Measurements from ENCODE around the gene DHX57. TPM values are rescaled to one million over a fixed set of nuclear protein-coding genes. Genes with fewer than 3 reads are reported as not detected.
"Not testable (repeated sequence)": the region's sequence is repeated elsewhere in the genome, so short reads cannot be mapped to it uniquely, and the experiment has no call there.

The DHX57 gene
- total RNA-seq, 2 experiments from 2014 or later = 10.8 to 12.5 TPM

DNA sequence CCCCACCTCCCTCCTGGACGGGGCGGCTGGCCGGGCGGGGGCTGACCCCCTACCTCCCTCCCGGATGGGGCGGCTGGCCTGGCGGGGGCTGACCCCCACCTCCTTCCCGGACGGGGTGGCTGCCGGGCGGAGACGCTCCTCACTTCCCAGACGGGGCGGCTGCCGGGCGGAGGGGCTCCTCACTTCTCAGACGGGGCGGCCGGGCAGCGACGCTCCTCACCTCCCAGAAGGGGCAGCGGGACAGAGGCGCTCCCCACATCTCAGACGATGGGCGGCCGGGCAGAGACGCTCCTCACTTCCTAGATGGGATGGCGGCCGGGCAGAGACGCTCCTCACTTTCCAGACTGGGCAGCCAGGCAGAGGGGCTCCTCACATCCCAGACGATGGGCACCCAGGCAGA, 119.8 kb downstream of the DHX57 start:
- intact Hi-C loops (cut with micrococcal nuclease) = loop anchor here (10.0 kb wide), 1 partner anchor 679 kb away; the partner anchor contains the start of gene MAP4K3

DNA sequence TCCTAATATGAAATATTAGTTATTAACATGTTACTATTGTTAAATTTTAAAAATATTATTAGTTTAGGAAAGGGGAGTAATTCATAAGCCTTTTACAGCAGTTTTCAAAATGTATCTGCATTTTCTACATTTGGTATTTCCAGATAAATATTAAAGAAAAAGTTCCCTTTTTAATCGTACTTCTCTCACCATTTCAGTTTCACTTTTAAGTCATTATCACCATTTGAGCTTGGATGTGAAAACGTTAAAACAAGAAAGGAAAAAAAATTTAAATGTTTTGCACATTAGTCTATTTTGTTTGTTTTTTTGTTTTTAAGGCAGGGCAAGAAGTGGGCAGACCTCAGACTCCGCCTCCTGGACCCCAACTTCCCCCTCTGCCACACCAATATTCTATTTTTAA, 121.2 kb downstream of the DHX57 start:
- no peaks in the 10 kb centered on the region for H3K9me3 Mint-ChIP-seq
- peak overlapping the region; percentile 65 for H3K27ac Mint-ChIP-seq
- peak overlapping the region; percentile 54 for H3K4me3 Mint-ChIP-seq
- DNase-seq = no peak
- intact Hi-C loops (cut with micrococcal nuclease) = loop anchor here (5.0 to 10.0 kb wide), 2 partner anchors 463 to 680 kb away; partner anchors contain the start of gene MAP4K3
- peaks cover 3% of the 10 kb centered on the region for H3K27me3 Mint-ChIP-seq (ENCODE audit: low read depth)
- H3K4me1 Mint-ChIP-seq (ENCODE audit: low read depth) = peaks cover 19% of the 10 kb centered on the region
- peaks cover 16% of the 10 kb centered on the region for H3K36me3 Mint-ChIP-seq (ENCODE audit: low read depth)
- CTCF ChIA-PET = no interaction called here

More for the DNA sequence above, 119.8 kb downstream of the DHX57 start:
- H3K27ac Mint-ChIP-seq; H3K36me3 Mint-ChIP-seq (ENCODE audit: low read depth); H3K27me3 Mint-ChIP-seq (ENCODE audit: low read depth); H3K4me3 Mint-ChIP-seq; H3K9me3 Mint-ChIP-seq; DNase-seq; CTCF ChIA-PET: not testable (repeated sequence)
- peaks cover 15% of the 10 kb centered on the region for H3K4me1 Mint-ChIP-seq (ENCODE audit: low read depth)

DNA sequence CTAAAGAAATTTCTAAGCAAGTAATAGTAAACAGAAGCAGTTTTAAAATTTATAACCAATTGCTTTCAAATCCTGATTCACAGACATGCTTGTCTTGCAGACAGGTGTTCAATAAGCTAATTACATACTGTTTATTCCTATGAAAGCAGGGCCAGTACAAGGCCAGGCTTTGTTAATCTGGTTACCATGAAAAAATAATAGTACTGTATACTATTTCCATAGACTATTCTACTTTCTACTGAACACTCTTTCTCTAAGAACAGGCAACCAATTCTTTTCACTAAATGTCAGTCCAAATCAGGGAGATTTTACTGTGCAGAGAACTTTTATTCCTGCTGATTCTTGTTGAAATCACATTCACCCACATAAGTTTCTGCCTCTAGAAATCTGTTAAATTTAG, 121.7 kb downstream of the DHX57 start:
- intact Hi-C loops (cut with micrococcal nuclease) = loop anchor here (5.0 to 10.0 kb wide), 2 partner anchors 463 to 681 kb away; partner anchors contain the start of gene MAP4K3

DNA sequence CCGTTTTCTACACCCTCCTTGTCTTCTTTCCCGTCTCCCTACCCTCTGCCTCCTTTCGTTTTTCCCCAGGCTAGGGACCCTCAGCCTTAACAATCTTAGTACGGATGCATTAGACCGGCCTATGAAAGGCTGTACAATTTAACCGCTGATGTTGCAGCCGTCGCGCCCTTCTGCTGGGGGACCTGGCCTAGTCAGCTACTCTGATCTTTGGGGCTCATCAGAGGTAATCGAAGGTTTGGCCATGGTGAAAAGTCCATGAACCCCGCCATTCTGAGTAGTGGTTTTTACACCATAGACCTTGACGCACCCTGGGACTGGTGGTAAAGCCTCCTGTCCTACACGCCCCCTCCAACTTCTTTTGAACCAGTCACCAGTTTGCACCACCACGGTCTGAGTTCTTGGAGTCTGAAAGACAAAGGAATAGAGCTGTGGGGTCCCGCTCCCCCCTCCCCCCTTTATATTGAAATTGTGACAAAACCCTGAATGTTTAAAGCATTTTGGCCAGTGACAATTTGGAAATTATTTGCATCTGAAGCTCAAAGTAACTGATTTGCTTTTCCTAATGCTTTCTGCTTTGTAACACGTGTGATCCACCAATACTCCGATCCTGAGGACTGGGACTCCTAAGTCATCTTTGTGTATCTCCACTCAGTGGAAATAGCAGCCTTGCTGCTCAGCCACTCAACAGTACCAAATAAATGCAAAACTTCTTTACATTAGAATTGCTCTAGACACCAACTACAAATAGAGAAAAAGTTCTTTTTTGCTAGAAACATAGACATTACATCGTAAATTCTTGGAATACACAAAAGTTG, 123.9 kb downstream of the DHX57 start:
- peaks cover 44% of the 10 kb centered on the region for H3K4me1 Mint-ChIP-seq (ENCODE audit: low read depth)
- H3K4me3 Mint-ChIP-seq = peak overlapping the region; percentile 100
- CTCF ChIA-PET = interaction anchor here (1.2 to 1.6 kb wide), 2 partner anchors 10 to 147 kb away, joined by 3 to 6 read pairs; no protein-coding TSS in a partner anchor
- no peak for DNase-seq
- H3K27me3 Mint-ChIP-seq (ENCODE audit: low read depth) = peaks cover 3% of the 10 kb centered on the region
- H3K27ac Mint-ChIP-seq = peak overlapping the region; percentile 100
- intact Hi-C loops (cut with micrococcal nuclease) = loop anchor here (1.0 to 10.0 kb wide), 11 partner anchors 26 to 683 kb away; partner anchors contain the start of genes DHX57, GEMIN6, MAP4K3 and MORN2
- peaks cover 42% of the 10 kb centered on the region for H3K36me3 Mint-ChIP-seq (ENCODE audit: low read depth)
- H3K9me3 Mint-ChIP-seq = no peaks in the 10 kb centered on the region

More for the DNA sequence above, 121.7 kb downstream of the DHX57 start:
- Mint-ChIP-seq H3K4me1 (ENCODE audit: low read depth) (peaks cover 22% of the 10 kb centered on the region), H3K4me3 (peak overlapping the region; percentile 60), H3K9me3 (no peaks in the 10 kb centered on the region), H3K27me3 (ENCODE audit: low read depth) (peaks cover 3% of the 10 kb centered on the region), H3K36me3 (ENCODE audit: low read depth) (peaks cover 20% of the 10 kb centered on the region), H3K27ac (no peak overlapping the region)
- CTCF ChIA-PET = interaction anchor here (0.7 kb wide), 1 partner anchor 150 kb away, joined by 3 read pairs; no protein-coding TSS in a partner anchor
- no peak for DNase-seq

DNA sequence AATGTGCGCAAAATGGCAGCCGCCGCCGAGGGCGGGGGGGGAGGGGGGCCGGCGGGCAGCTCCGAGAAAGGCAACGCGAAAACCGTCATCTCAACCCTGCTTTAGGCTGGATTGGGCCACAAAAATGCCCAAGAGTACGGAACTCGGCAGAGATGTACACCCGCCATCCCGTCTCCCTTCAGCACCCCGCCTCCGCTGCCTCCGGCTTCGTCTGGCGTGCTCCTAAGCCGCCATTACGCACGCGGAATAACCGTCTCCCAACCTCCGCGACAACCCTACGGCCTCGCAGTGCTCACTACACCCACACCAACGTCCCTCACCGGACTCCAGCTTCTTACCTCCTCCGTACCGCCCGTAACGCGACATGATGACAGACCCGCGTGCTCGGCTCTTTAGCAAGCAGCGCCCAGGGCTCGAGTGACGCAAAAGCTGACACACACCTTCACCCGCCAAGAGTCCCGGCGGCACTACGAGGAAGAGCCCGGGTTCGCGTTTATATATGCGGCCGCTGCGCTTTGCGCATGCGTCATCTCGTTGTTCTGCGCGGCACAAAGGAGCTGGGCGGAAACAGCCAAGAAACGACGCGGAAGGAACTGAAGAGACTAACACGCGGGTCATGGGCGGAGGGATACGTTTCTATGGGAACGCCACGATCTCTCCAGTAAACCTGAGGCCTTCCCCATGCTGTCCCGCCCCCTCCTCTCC, 124.7 kb downstream of the DHX57 start, which contains the start of gene SRSF7:
SRSF7 (minus strand) TSS at position 471 of the 705 bp plus-strand sequence; CDS start at position 366, 105 bp downstream.
- intact Hi-C loops (cut with micrococcal nuclease) = loop anchor here (1.0 to 10.0 kb wide), 11 partner anchors 27 to 684 kb away; partner anchors contain the start of genes DHX57, GEMIN6, MAP4K3 and MORN2
- Mint-ChIP-seq H3K9me3 (no peaks in the 10 kb centered on the region), H3K27me3 (ENCODE audit: low read depth) (peaks cover 3% of the 10 kb centered on the region), H3K36me3 (ENCODE audit: low read depth) (peaks cover 50% of the 10 kb centered on the region), H3K4me3 (peak within 1 kb of the TSS; percentile 100), H3K4me1 (ENCODE audit: low read depth) (peaks cover 52% of the 10 kb centered on the region), H3K27ac (peak within 1 kb of the TSS; percentile 100)
- peak; percentile 97 for DNase-seq
- CTCF ChIA-PET = interaction anchor here (0.7 to 1.6 kb wide), 3 partner anchors 9 to 170 kb away, joined by 3 to 6 read pairs (median 4); no protein-coding TSS in a partner anchor

DNA sequence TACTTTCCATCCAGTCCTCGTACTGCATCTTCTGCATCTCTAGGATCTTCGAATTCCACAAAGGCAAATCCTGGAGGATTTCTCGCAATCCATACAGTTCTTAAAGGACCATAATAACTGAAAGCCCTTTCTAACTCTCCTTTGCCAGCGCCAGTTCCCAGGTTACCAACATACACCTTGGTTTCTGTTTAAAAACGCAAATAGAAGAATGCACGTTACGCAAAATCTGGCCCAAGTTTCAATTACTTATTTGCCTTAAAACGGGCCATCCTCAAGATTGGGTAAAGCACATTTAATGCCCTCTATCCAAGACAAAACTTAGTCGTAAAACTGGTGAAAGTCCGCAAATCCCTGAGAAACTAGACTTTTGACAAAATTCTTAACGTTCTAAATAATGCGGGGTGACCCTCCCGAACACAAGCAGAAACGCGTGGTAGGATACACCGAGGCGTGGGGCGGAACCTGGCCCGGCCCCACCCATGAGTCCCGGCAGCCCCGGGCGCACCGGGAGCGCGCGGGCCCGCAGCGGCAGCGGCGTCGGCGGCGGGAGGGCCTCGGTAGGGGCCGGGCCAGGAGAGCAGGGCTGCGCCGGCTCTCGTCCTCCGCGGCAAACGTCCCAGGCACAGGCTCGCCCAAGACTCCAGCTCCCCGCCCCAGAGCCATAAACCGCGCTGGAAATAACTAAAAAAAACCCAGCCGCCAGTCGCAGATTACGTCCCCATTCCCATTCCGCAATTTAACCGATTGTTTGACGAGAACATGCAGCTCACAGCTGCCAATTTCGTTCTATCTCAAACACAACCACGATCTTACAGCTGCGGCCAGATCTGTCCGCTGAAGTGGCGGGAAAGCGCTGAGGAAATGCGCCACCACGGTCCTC, 125.5 kb downstream of the DHX57 start:
- Mint-ChIP-seq H3K4me3 (peak overlapping the region; percentile 100), H3K36me3 (ENCODE audit: low read depth) (peaks cover 57% of the 10 kb centered on the region), H3K4me1 (ENCODE audit: low read depth) (peaks cover 60% of the 10 kb centered on the region), H3K27ac (peak overlapping the region; percentile 100), H3K27me3 (ENCODE audit: low read depth) (peaks cover 3% of the 10 kb centered on the region), H3K9me3 (no peaks in the 10 kb centered on the region)
- intact Hi-C loops (cut with micrococcal nuclease) = loop anchor here (2.0 to 10.0 kb wide), 4 partner anchors 85 to 685 kb away; partner anchors contain the start of gene MAP4K3
- CTCF ChIA-PET = interaction anchor here (0.7 kb wide), 1 partner anchor 169 kb away, joined by 4 read pairs; no protein-coding TSS in a partner anchor
- peak; percentile 63 for DNase-seq

DNA sequence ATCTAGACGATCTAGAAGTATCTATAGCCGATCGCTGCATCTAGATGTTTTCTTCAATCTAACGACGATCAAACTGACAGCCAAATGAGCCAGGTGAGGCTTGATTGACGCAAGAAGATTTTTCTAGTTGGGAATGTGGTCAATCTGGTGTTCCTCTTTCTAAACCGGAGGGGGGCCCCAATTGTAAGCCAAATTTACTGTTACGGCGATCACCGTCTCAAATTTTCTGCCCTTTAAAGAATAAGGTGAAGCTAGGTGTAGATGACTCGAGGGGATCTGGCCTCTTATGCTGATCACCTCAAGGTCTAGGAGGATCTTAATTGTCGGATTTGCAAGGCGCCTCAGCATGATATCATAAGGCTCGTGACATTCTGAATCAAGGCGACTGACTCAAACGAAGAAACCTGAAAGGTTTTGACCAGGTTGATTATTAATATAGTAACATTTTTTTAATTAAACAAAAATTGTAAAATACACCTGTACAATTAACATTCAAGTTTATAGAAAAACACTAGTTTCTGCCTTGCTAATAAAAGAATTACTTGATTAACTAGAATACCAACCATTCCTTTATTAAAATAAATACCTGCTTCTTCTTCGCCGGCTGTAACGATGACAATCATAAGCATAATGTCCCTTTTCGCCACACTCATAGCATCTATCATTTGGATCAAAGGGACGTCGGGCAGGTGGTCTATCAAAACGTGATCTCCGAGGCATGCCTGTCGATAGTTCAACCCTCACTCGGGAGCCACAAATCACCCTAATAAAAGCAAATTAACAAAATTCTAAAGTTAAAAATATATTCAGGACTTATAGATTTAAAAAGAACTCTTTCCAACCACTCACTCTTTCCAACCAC, 126.6 kb downstream of the DHX57 start:
- H3K27me3 Mint-ChIP-seq (ENCODE audit: low read depth) = peaks cover 3% of the 10 kb centered on the region
- peak; percentile 31 for DNase-seq
- peaks cover 68% of the 10 kb centered on the region for H3K4me1 Mint-ChIP-seq (ENCODE audit: low read depth)
- intact Hi-C loops (cut with micrococcal nuclease) = loop anchor here (10.0 kb wide), 1 partner anchor 674 kb away; the partner anchor contains the start of gene CYP1B1
- CTCF ChIA-PET = interaction anchor here (0.9 kb wide), 1 partner anchor 9 kb away, joined by 4 read pairs; no protein-coding TSS in a partner anchor
- H3K4me3 Mint-ChIP-seq = peak overlapping the region; percentile 100
- no peaks in the 10 kb centered on the region for H3K9me3 Mint-ChIP-seq
- peaks cover 65% of the 10 kb centered on the region for H3K36me3 Mint-ChIP-seq (ENCODE audit: low read depth)
- H3K27ac Mint-ChIP-seq = peak overlapping the region; percentile 100

DNA sequence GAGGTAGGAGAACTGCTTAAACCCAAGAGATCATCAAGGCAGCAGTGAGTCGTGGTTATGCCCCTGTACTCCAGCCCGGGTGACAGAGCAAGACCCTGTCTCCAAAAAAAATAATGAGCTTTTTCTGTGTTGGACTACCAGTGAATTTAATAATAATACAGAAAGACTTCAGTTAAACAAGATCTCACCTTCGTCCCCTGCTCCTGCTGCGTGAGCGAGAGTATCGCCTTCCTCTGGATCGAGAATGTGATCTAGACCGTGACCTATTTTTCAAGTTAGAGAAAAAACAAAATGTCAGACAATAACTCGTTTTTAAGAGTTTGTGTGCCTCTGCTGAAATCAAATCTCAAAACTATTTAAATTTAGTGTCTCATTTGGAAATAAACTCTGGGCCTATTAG, 127.3 kb downstream of the DHX57 start:
- DNase-seq = no peak

DNA sequence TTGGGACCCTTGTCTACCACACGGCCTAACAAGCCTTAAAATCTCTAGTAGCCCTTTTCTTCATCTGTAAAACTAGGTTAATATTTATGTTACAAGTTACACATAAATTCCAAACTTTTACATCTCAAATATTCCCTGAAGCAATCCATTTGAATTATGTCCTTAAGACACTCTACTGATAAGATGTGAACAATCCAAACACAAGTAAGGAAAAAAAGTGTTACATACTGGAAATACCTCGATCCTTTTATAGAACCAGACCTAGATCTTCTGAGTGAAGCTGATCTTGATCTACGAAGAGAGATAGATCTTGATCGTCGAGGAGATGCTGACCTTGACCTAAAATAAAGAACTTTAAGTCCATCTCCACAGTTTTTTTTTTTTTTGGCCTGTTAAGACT, 127.9 kb downstream of the DHX57 start:
- H3K27me3 Mint-ChIP-seq (ENCODE audit: low read depth) = peaks cover 3% of the 10 kb centered on the region
- intact Hi-C loops (cut with micrococcal nuclease) = loop anchor here (10.0 kb wide), 1 partner anchor 673 kb away; the partner anchor contains the start of gene CYP1B1

More for the DNA sequence above, 127.3 kb downstream of the DHX57 start:
- intact Hi-C loops (cut with micrococcal nuclease) = loop anchor here (10.0 kb wide), 1 partner anchor 674 kb away; the partner anchor contains the start of gene CYP1B1
- H3K4me3 Mint-ChIP-seq = peak overlapping the region; percentile 68
- H3K9me3 Mint-ChIP-seq = no peaks in the 10 kb centered on the region
- H3K36me3 Mint-ChIP-seq (ENCODE audit: low read depth) = peaks cover 71% of the 10 kb centered on the region
- H3K4me1 Mint-ChIP-seq (ENCODE audit: low read depth) = peaks cover 70% of the 10 kb centered on the region
- CTCF ChIA-PET = interaction anchor here (0.9 kb wide), 1 partner anchor 8 kb away, joined by 4 read pairs; no protein-coding TSS in a partner anchor
- H3K27me3 Mint-ChIP-seq (ENCODE audit: low read depth) = peaks cover 3% of the 10 kb centered on the region
- peak overlapping the region; percentile 87 for H3K27ac Mint-ChIP-seq

More for the DNA sequence above, 127.9 kb downstream of the DHX57 start:
- H3K9me3 Mint-ChIP-seq = no peaks in the 10 kb centered on the region
- DNase-seq = no peak
- H3K4me3 Mint-ChIP-seq = peak overlapping the region; percentile 68
- CTCF ChIA-PET = interaction anchor here (0.8 to 1.2 kb wide), 2 partner anchors 16 to 167 kb away, joined by 3 read pairs; no protein-coding TSS in a partner anchor
- H3K36me3 Mint-ChIP-seq (ENCODE audit: low read depth) = peaks cover 75% of the 10 kb centered on the region
- H3K27ac Mint-ChIP-seq = peak overlapping the region; percentile 87
- peaks cover 71% of the 10 kb centered on the region for H3K4me1 Mint-ChIP-seq (ENCODE audit: low read depth)
